ENCODE measurements around the gene GPR34.
"Not testable (repeated sequence)": the region's sequence is repeated elsewhere in the genome, so short reads cannot be mapped to it uniquely, and the experiment has no call there.

The GPR34 gene, protein sequence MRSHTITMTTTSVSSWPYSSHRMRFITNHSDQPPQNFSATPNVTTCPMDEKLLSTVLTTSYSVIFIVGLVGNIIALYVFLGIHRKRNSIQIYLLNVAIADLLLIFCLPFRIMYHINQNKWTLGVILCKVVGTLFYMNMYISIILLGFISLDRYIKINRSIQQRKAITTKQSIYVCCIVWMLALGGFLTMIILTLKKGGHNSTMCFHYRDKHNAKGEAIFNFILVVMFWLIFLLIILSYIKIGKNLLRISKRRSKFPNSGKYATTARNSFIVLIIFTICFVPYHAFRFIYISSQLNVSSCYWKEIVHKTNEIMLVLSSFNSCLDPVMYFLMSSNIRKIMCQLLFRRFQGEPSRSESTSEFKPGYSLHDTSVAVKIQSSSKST

DNA sequence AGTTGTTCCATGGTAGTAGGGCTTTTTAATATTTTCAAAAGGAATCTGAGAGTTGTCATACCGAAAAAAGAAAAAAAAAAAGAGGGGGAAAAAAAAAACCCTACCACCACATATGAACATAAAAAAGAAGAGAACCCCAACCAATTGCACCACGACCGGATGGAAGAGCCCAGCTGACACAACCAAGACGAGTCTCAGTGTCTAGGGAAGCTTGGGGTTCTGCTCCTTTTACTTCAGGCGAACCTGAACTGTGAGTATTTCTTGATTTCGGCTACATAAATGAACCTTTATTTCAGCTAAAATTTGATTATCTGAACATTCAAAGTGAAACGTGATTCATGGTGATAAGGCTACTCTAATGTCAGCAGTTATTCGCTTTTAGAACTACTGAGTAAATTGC, at the start of gene GPR34:
TSS of gene GPR34 (plus strand) at position 139 of the 400 bp plus-strand sequence. CDS start 6,661 bp downstream, outside the sequence.
- no peak within 1 kb of the TSS for H3K4me3 ChIP-seq (ENCODE audit: low read depth, low read length)

DNA sequence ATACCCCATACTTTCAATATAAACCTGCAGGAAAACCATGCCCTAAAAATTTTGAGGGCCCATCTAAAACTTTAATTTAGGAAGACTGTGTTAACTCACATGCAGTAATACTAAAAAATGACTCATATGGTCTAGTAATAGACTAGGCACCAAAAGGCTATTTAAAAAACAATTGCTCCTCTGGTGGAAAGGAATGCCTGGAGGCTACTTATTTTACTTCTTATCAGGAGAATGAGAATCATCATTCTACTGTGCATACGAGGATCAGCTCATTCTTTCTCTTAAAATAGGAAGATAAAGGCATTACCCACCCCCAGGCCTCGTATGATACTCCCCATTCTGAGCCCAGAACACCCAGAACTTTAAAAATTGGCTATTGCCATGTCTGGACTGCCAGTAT, 42.6 kb upstream of the GPR34 start:
- not testable (repeated sequence) for H3K4me3 ChIP-seq (ENCODE audit: low read depth, low read length); DNase-seq (ENCODE audit: low read depth)

More for the DNA sequence above, at the start of gene GPR34:
- DNase-seq (ENCODE audit: low read depth) = no peak

DNA sequence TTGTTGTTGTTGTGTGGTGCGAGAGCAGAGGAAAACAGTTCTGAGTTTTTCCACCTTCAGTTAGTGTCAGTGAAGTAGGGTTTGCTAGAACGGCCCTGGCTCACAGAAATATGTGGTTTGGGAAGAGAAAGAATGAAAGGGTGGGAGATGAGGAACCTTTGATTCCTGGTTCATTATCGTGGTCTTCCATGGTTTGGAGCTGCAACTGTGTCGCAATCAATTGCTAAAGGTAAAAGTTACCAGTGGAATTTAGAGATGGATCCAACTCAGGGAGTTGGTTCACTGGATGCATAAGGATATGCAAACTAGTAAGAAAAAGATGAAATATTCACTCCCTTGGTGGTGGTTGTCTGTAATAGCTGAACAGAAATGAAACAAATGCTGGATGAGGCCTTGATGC, 35.6 kb upstream of the GPR34 start:
- H3K4me3 ChIP-seq (ENCODE audit: low read depth, low read length) = no peak overlapping the region
- no peak for DNase-seq (ENCODE audit: low read depth)

DNA sequence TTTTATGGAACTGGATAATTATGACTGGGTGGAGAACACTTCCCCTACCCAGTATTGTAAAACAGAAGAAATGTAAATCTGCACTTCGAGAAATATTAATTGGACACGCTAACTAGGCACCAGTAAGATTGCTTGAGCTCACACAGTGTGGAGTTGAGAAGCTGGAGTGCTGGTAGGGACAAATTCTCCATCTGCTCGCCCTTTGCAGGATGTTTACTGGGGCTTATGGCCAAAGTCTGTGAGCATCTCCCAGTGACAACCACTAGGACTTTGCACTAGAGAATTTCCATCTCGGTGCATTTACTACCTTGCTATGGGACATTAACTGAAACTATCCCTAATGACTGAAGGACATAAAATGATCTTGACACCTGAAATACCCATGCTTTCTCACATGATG, 33.7 kb upstream of the GPR34 start:
- no peak for DNase-seq (ENCODE audit: low read depth)

DNA sequence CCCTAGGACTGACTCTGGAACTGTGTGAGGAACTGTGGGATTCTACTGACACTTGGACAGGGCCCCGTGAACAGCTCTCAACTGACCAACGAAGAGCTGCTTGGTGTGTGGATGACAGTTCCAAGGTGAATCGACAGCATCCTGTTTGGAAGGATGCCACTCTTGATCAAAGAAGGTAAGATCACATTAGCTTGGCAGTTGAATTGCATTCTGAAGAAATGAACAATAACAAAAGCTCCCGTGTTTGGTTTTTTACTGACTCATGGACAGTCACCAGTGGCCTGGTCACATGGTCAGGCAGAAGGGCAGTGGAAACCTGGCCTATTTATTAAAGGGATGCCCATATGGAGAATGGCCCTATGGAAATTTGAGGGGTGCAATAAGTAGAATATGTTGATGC, 33.1 kb upstream of the GPR34 start:
- no peak overlapping the region for H3K4me3 ChIP-seq (ENCODE audit: low read depth, low read length)
- no peak for DNase-seq (ENCODE audit: low read depth)

More for the DNA sequence above, 33.7 kb upstream of the GPR34 start:
- H3K4me3 ChIP-seq (ENCODE audit: low read depth, low read length) = no peak overlapping the region

DNA sequence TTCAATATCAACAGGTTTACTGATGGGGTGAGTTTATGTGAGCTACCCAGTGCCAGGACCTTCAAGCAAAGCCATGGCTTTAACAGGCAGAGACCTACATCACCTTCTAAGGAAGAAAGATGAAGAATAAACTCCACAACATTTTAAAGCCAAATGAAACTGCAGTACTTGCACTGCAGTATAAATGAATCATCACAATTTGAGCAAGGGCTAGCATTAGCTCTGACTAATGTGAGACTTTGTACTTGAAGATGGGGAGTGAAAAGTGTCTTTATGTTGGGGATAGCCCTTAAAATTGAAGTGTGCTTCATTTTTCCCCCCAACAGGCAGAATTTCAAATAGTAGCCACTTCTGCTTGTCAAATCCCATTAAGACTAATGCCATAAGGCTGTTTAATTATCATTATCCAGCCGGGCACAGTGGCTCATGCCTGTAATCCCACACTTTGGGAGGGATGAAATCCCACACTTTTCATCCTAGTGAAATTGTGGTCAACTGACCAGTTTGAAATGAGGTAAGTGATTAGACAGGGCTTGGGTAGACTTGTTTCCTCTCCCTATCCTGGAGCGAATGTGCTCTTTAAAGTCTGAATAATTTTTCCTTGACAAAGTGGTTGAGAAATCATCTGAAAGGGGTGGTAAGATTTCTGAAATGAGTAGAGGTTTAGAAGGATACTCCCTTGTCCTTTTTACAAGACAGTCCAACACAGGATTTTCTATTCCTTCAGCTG, 27.2 kb upstream of the GPR34 start:
- no peak for DNase-seq (ENCODE audit: low read depth)

DNA sequence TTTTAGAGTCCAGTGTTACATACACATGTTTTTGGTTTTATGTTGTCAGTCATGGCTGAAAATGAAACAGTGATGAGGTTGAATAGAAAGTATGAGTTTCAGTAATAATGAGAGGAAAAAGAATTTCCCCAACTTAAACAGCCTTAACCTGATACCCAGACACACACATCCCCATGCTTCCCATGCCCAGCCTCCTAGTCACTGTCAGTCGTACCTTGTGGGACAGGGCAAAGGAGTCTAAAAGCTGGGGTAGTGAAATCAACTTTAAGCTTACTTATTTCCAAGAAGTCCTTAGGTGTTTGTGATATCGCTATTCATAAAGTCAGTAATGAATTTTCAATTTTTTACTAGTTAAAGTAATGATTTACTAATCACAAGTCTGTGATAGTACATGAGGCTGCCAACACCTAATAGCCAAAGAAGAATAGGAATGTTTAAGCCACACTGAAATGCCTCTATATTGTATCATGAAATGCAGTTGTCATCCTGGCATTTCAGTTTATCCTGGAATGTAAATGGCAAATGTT, 24.3 kb upstream of the GPR34 start:
- no peak overlapping the region for H3K4me3 ChIP-seq (ENCODE audit: low read depth, low read length)
- no peak for DNase-seq (ENCODE audit: low read depth)

More for the DNA sequence above, 27.2 kb upstream of the GPR34 start:
- no peak overlapping the region for H3K4me3 ChIP-seq (ENCODE audit: low read depth, low read length)

DNA sequence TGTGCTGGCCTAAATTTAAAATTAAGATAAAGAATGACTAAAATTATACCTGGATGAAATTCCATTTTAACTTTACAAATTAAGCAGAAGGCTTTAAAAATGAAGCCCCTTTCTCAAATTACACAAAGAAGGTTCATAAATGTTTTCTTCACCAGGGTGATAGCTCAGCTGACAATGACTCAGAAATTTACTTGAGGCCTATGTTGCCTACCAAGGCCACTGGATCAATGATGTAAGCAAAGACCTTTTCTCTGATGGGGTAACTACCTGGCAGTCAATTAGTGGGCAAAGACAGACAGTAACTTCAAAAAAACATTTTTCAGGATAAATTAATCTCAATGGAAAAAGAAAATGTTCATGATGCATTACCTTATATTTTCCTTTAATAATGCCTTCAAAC, 23.9 kb upstream of the GPR34 start:
- no peak overlapping the region for H3K4me3 ChIP-seq (ENCODE audit: low read depth, low read length)
- DNase-seq (ENCODE audit: low read depth) = no peak

DNA sequence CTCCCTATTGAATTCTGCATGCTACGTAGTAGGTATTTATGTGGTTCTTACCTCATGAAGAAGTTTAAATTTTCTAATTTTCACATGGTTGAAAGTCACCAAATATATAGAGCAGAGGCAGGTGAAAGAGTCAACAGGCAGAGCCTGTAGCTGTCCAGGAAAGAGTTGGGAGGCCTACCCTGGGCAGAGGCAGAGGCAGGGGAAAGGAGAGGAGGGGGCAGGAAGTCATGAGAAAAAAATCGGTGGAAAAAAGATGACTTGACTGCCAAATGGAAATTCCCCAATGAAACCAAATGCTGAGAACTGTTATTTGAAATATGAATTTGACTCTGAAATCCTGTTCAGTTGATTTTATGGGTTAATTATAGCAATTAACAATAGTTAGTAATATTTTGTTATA, 23.1 kb upstream of the GPR34 start:
- no peak for DNase-seq (ENCODE audit: low read depth)
- H3K4me3 ChIP-seq (ENCODE audit: low read depth, low read length) = no peak overlapping the region

DNA sequence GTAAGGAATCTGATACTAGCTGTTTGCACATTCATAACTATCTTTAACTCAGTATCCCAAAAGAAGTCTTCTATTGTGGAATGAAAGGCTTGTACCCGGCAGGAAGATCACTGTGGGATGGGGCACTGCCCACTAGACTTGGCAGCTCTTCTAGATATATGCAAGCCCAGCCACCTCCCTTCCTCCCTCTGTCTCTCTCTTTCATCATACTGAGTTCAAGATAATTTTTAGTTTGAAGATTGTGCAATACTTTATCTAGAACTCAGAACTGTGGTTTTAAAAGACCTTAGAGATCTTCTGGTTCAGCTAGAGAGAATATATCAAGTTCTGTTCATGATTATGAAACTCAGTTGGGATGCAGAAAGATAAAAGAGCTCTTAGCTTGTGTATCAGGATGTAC, 22.5 kb upstream of the GPR34 start:
- H3K4me3 ChIP-seq (ENCODE audit: low read depth, low read length) = no peak overlapping the region
- no peak for DNase-seq (ENCODE audit: low read depth)

DNA sequence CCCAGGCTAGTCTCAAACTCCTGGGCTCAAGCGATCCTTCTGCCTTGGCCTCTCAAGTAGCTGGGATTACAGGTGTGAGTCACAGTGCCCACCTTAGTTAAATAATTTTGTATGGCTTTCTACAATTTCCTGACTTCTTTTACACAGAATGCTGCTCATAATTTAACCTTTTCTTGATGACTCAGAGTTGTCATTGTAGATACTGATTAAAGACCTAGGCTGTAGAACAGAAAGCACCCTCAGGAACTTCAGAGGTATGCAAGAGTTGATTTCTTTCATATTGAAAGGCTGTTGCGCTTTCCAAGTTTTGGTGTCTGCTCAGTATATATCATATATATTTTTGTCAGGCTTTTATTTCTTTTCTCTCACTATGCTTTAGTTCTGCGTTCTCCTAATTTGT, 21.1 kb upstream of the GPR34 start:
- H3K4me3 ChIP-seq (ENCODE audit: low read depth, low read length) = no peak overlapping the region
- no peak for DNase-seq (ENCODE audit: low read depth)

DNA sequence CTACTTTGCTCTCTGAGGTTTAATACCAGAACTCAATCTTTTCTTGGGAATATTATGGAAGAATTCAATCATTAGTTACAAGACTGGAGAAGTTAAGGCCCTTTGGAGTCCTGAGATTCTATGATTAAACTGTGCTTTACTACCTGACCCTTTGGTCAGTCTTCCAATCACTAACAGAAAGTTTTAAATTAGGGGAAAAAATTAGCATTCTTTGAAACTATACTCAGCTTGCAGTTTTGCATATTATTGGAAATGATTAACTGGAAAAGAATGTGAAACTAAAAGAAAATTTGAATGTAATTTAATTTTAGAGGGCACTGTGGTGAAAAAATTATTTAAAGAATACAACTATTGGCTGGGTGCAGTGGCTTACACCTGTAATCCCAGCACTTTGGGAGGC, 18.7 kb upstream of the GPR34 start:
- no peak for DNase-seq (ENCODE audit: low read depth)
- H3K4me3 ChIP-seq (ENCODE audit: low read depth, low read length) = no peak overlapping the region

DNA sequence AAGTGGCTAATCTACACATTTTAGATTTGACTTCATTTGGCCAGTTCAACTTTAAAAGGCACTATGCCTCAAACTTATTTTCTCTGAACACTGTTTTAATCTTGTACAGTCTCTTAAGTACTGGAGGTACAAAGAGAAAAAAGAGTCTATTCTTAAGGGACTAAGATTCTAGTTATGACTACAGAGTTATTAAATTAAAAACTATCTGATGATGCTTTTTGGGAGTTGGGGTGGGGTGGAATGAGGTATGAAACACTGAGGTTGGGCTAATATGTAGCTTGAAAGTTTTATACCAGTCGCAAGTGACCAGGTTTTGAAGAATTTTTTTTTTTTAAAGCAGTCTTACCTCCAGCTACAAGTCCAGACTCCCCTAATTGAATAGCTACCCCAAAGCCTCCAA, 17.7 kb upstream of the GPR34 start:
- DNase-seq (ENCODE audit: low read depth) = no peak
- H3K4me3 ChIP-seq (ENCODE audit: low read depth, low read length) = no peak overlapping the region

DNA sequence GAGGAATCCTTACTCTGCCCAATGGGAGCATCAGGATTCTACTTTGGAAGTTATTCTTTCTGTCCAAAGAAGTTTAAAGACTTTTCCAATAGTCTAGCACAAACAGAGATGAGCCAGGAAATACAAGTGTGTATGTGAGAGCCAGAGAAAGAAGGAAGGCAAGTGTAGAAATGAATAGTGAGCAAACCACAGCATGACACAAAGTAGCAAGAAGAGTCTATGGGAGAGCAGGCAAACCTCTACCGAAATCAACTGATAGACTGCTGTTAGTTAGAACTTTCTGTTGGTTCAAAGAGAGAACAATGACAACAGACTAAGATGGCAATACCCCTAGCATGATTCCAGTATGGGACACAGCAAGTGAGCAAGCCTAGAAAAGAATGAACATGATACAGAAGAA, 16.1 kb upstream of the GPR34 start:
- no peak overlapping the region for H3K4me3 ChIP-seq (ENCODE audit: low read depth, low read length)
- DNase-seq (ENCODE audit: low read depth) = no peak

DNA sequence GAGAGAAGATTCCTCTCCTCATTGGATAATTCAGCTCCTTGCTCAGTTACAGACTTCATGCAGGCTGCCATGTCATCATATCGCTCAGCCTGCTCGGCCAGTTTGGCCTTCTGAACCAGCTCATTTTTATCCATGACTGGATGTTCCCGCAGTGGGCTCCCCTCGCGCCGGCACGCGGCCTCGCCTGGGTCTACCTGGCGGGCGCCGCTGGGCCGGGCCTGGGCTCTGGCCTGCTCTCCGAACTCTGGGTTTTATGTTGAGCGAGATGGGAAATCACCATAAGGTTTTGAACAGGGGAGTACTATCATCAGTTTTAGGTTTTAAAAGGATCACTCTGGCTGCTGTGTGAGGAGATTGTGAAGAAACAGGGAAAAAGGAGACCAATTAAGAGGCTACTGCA, 12.4 kb upstream of the GPR34 start:
- H3K4me3 ChIP-seq (ENCODE audit: low read depth, low read length); DNase-seq (ENCODE audit: low read depth): not testable (repeated sequence)

DNA sequence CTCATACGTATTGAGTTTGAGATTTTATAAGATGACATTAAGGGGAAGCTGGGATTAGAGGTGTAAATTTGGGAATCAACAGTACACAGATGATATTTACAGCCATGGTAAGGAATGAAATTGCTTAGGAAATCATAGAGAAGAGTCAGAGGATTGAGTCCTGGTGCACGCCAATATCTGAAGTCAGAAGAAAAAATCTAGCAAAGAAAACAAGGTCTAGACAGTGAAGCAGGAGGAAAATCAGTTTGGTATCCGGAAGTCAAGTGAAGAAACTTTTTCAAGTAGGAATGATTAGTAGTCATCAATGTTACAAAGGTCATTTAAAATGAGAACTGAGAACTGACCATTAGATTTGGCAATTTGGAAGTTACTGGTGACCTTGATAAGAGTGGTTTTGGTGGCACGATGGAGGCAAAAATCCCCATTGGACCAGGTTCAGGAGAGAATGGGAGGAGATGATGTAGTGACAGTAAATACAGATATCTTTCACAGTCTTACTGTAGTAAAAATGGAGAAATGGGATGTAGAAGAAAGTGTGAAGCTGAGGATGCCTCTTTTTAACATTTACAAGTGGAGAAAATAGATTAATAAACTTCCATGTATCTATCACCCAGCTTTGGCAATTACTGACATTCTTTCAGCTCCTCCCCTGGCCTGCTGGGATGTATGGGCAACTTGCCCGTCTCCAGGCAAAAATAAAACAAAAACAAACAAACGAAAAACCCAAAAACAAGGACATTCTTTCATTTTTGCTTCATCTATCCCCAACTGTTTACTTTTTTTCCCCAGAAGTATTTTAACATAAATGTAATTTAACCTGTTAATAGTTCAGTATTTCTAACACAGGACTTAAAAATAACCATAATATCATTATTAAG, 11.4 kb upstream of the GPR34 start:
- no peak overlapping the region for H3K4me3 ChIP-seq (ENCODE audit: low read depth, low read length)
- DNase-seq (ENCODE audit: low read depth) = no peak

DNA sequence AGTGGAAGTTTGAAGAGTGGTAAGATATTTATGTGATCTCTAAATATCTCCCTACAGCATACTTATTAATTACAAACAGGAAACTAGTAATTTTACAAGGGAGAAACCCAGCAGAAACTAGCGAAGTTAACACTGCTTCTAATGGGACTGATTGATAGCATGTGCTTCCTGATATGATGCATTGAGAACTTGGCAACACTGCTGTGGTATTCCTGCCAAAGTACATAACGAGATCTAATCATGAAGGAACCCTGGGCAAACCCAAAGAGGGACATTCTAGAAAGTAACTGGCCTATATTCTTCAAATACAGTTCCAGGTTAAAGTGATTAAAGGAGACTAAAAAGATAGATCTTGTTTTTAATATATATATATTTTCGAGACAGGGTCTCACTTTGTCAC, 4.6 kb upstream of the GPR34 start:
- no peak overlapping the region for H3K4me3 ChIP-seq (ENCODE audit: low read depth, low read length)
- DNase-seq (ENCODE audit: low read depth) = no peak

DNA sequence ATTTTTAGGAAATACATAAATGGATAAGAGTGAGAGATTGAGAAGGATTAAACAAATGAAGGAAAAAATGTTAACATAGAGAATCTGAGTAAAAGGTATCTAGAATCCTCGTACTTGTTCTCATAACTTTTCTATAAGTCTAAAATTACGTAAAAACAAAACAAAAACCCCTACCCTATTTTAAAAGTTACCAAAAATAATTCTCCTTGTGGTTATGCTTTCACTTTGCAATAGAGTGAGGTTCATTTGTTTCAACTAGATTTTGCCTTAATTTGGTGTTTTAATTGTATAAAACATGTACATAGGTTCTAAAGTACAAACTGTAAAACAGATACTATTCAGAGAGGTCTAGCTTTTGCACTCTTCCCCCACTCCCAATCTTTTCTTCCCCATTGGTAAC, 3.8 kb upstream of the GPR34 start:
- no peak overlapping the region for H3K4me3 ChIP-seq (ENCODE audit: low read depth, low read length)

DNA sequence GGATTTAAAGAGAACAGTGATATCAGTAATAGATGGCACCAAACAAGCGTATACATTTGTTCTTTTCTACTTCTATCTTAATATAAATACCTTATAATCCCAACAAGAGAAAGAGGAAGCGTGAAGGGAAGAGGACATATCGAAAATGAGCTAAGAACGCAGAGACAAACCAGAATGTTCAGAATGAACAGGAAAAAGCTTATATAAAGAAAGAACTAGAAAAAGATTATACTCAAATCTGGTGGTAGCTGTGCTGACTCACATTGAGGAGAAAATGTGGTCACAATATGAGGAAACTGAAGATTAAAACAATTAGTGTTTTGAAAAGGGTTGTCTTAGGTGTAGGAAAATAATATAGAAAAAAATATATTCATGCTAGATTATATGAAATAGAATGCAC, 2.0 kb upstream of the GPR34 start:
- H3K4me3 ChIP-seq (ENCODE audit: low read depth, low read length) = no peak overlapping the region
- DNase-seq (ENCODE audit: low read depth) = no peak

More for the DNA sequence above, 3.8 kb upstream of the GPR34 start:
- DNase-seq (ENCODE audit: low read depth) = no peak

DNA sequence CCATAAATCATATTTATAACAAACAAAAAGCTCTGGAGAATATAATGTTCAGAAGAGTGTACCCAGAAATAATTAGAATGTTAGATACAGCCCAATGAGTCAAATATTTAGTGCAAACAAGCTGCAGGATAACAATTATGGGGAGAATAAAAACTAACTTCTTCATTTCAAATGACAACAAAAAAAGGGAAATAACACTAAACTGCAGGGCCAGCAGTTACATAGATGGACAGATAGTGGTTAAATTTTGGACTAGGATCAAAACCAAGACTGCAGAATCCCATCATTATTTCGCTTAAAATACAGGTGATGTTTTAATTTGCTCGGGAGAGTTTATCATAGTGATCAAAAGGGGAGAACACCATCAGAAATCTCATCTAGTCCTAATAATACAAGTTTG, 617 bp upstream of the GPR34 start:
- no peak for DNase-seq (ENCODE audit: low read depth)
- no peak overlapping the region for H3K4me3 ChIP-seq (ENCODE audit: low read depth, low read length)
